KBM-7 (cell line): Measurements from ENCODE around the gene TMEM107.

Source experiments
- DNase-seq: peaks from one replicate; pipeline ENCODE4 v3.0.0-alpha.2; 2015
- in situ Hi-C: fragments of 300-500 bp; cut with MboI; formaldehyde crosslinking; loops from 2 replicates; pipeline ENCODE4 v1.14.3; 2020; ENCODE audit warnings: low sequenced_read_pairs, low pct_unique_long_range_greater_than_20kb, mixed read lengths

The TMEM107 gene

DNA sequence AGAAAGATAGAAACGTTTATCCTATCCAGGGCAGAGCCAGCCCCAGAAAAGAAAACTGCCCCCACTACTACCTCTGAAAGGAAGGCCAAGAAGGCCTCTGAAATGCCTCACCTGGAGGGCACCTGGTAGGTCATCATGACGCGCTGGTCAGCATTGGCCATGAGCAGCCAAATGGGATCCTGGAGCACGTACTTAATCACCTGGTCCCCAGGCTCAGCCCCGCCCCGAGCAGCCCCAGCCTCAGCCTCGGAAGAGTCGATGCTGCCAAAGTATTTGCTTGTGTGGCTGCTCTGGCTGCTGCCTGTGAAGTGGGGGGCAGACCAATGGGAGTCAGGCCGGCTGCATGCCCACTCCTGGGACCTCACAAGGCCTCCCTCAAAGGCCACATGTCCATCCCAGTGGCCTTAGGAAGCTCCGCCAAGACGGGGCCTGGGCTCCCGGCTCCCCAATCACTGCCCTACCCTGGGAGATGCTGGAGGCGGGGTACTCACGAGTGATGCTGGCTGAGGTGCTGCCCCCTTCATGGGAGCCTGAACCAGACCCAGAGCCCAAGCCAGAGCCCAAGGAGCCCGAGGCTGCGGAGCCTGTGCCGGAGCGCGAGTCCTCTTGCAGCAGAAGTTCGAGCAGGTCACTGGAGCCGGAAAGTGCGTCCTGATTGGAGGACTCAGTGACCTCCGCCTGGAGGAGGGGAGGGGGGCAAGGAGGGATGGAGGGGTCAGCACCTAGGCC, 33.9 kb downstream of the TMEM107 start:
- DNase-seq: no peak
- in situ Hi-C loops: no loop called here

DNA sequence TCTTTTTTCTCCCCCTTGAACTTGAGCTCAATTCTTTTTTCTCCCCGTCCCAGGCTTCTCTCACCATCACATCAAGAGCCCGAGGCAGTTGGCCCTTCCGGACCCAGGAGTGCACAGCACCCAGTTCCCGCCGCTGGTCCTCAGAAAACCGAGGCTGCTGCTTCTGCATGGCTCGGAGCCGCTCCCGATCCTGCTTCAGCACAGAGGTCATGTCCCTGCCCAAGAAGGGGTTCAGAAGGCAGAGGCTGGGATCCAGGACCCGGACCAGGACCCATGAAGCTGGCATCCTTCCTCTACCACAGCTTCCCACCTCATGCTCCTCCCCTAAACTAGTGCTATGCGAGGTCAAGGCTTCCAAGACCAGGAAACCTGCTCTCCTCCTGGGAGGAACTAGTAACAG, 34.4 kb downstream of the TMEM107 start:
- in situ Hi-C loops: no loop called here
- no peak for DNase-seq

DNA sequence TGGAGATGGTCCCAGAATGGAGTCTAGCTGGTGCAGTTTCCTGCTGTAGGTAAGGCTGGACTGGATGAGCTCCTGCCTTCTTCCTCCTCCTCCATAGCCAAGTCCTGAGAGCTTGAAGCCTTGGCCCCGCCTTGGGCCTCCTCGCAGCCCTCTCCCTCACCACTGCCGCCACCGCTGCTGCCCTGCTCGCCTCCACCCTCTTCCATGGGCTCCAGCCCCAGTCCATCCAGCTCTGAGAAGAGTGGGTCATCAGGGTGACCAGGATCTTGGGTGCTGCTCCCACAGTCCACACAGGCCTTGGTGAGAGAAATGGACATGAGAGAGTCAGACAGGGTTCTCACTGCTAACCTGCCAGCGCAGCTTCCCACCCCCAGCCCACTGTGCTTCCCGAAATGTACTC, 35.1 kb downstream of the TMEM107 start:
- in situ Hi-C loops: no loop called here
- DNase-seq: no peak

GRCh38 chr17:8140065-8141029, 35.8 kb downstream of the TMEM107 start:
- in situ Hi-C loops: no loop called here
- no peak for DNase-seq

DNA sequence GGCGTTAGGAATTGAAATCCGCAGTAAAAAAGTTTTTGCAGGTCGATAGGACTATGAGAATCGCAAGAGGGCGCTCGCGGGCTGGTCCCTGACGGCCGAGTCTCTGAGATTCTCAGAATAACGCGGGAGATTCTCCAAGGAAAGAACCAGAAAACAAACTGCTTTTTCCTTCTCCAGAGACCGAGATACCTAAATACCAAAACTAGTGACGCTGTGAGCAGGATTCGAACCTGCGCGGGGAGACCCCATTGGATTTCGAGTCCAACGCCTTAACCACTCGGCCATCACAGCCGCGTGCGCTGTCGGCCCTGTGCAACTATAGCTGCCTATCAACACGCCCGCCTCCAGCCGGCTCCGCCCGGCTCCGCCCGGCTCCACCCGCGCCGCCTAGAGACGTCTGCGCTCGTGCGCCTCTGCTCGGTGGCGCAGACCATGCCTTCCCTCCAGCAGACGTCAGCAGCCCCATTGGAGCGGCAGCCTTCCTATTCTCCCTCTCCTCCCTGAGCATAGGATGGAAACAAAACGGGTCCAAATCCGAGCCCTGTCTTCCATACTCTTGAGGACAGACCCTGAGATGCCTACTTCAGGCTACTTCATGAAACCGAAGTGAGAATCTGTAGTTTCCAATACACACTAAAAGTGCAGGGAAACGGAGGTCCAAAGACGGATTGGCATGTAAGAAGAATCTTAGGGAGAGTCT, 37.4 kb downstream of the TMEM107 start:
- DNase-seq: peak; percentile 99
- in situ Hi-C loops: no loop called here

- DNase-seq: no peak
- in situ Hi-C loops: no loop called here
Observed at GRCh38 chr17:8138374-8138671, 37.9 kb downstream of the TMEM107 start.

GRCh38 chr17:8137645-8138373, 38.4 kb downstream of the TMEM107 start:
- no peak for DNase-seq
- in situ Hi-C loops: no loop called here

- in situ Hi-C loops: no loop called here
- DNase-seq: no peak
Observed at GRCh38 chr17:8133941-8134340, 42.2 kb downstream of the TMEM107 start.

GRCh38 chr17:8133399-8133798, 42.8 kb downstream of the TMEM107 start:
- in situ Hi-C loops: no loop called here
- DNase-seq: no peak

DNA sequence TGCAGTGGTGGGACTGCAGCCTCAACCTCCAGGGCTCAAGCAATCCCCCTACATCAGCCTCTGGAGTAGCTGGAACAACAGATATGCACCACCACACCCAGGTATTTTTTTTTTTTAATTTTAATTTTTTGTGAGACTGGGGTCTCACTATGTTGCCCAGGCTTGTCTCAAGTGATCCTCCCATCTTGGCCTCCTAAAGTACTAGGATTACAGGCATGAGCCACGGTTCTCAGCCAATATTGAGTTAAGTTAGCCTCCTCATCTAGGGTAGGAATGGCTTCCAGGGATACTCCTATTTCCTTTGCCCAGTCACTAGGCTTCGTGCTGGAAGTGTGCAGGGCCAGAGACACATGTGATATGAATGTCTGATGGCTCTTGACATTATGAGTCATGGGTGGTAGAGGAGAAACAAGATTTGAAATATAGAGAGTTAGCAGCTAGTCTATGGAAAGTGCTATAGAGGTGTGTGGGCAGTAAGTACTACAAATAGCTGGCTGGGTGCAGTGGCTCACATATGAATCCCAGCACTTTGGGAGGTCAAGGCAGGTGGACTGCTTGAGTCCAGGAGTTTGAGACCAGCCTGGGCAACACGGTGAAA, 44.2 kb downstream of the TMEM107 start:
- no peak for DNase-seq

GRCh38 chr17:8128125-8128784, 47.9 kb downstream of the TMEM107 start:
- no peak for DNase-seq
- in situ Hi-C loops: no loop called here

More for the DNA sequence above, 44.2 kb downstream of the TMEM107 start:
- in situ Hi-C loops: no loop called here

GRCh38 chr17:8126491-8127066, 49.6 kb downstream of the TMEM107 start:
- in situ Hi-C loops: no loop called here
- peak; percentile 71 for DNase-seq

DNA sequence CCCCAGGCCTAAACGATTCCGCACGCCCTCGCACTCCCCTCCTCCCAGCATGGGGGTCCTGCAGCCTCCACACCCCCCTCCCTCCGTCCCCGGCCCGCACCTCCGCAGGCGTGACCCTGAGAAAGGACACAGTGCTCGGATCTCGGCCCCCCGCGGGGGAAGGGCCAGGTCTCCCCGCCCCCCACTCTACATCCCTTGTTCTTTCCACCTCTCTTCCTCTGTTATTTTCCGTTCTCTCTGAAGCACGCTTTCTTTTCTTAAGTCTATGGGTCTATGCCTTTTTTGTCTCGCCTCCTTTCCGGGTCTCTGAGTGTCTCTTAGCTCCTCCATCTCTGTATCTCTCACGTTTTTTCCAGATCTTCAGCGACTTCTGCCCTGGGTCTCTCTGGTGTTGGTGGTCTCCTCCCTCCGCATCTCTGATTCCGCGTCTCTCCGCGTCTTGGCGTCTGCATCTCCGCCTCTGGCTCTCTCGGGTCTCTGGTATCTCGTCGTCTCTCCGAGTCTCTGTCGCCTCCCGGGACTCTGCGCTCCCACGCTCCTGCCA, 50.2 kb downstream of the TMEM107 start:
- DNase-seq: peak; percentile 63
- in situ Hi-C loops: no loop called here

DNA sequence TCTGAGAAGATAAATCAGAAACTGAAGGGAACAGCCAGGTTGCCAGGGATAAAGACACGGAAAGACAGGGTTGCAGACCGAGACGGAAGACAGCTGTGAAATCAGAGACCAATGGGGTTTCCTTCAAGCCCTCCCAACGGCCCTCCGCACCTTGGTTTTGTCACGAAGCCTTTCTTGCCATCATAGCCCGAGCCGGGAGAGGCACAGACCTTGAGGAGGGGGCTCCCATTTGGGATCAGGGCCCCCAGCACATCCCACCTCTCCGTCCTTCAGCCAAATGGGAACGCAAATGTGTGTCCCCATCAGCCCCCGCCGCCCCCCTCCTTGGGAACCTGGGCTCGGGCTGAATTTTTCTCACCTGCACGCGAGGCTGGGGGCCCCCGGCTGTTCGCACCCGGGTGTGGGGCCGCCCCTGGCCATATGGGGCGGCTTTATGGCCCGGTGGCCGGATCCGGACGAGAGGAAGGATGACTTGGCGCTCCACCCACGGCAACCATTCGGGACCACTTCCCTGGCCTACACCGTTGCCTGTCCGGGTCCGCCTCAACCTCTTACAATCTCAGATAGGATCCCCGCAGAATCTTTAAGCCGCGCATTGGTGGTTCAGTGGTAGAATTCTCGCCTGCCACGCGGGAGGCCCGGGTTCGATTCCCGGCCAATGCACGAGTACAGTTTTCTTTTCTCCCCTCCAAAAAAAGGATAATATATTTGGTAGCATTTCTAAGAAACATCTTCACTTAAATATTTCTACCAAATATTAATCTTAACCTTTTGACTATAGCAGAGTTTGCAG, 50.8 kb downstream of the TMEM107 start:
- in situ Hi-C loops: no loop called here
- peak; percentile 89 for DNase-seq

- in situ Hi-C loops: no loop called here
- no peak for DNase-seq
Observed at GRCh38 chr17:8124350-8125153, 51.6 kb downstream of the TMEM107 start.

- in situ Hi-C loops: no loop called here
- DNase-seq: peak; percentile 74
Observed at GRCh38 chr17:8123695-8124349, 52.4 kb downstream of the TMEM107 start, which contains the start of gene HES7. Gene HES7 (minus strand): TSS chr17:8124106. CDS start chr17:8124084, 22 bp downstream.
